Choroid plexus epithelial cell (primary cell): ENCODE results near the gene KCTD3.

ENCODE experiments used
- DNase-seq: peaks from one replicate; pipeline ENCODE4 v3.0.0-alpha.2; 2010; ENCODE audit warnings: low read depth
- H3K4me3 ChIP-seq: 2 replicates; pipeline ENCODE4 v1.5.1; 2011; ENCODE audit warnings: low read depth, mild to moderate bottlenecking, control low read depth, low read length, moderate library complexity
- CTCF ChIP-seq: conservative IDR thresholded peaks from 2 replicates; pipeline ENCODE4 v1.5.1; 2011; ENCODE audit warnings: low read depth, mild to moderate bottlenecking, control low read depth, inconsistent platforms, low read length, moderate library complexity

Gene KCTD3

GRCh38 chr1:215526147-215526845 is 40.8 kb upstream of the KCTD3 start:
- no peak overlapping the region for H3K4me3 ChIP-seq
- peak; percentile 59 for TF ChIP-seq CTCF
- DNase-seq = peak; percentile 71

GRCh38 chr1:215526846-215527151 is 40.3 kb upstream of the KCTD3 start:
- TF ChIP-seq CTCF = no peak
- H3K4me3 ChIP-seq = no peak overlapping the region
- DNase-seq = no peak

GRCh38 chr1:215529111-215529510 is 38.0 kb upstream of the KCTD3 start:
- TF ChIP-seq CTCF = no peak
- DNase-seq = no peak
- H3K4me3 ChIP-seq = no peak overlapping the region

GRCh38 chr1:215529571-215529970 is 37.5 kb upstream of the KCTD3 start:
- H3K4me3 ChIP-seq = no peak overlapping the region
- no peak for TF ChIP-seq CTCF
- no peak for DNase-seq

- DNase-seq = no peak
- H3K4me3 ChIP-seq = no peak overlapping the region
- TF ChIP-seq CTCF = no peak
Observed at GRCh38 chr1:215530401-215530984, 36.6 kb upstream of the KCTD3 start.

- no peak for TF ChIP-seq CTCF
- no peak overlapping the region for H3K4me3 ChIP-seq
- DNase-seq = peak; percentile 43
Observed at GRCh38 chr1:215539803-215540570, 27.1 kb upstream of the KCTD3 start.

- no peak for DNase-seq
- TF ChIP-seq CTCF = no peak
- H3K4me3 ChIP-seq = no peak overlapping the region
Observed at GRCh38 chr1:215542301-215542700, 24.8 kb upstream of the KCTD3 start.
